ENCODE results near the gene IFT74.
"Not testable (repeated sequence)": the region's sequence is repeated elsewhere in the genome, so short reads cannot be mapped to it uniquely, and the experiment has no call there.

The IFT74 gene

DNA sequence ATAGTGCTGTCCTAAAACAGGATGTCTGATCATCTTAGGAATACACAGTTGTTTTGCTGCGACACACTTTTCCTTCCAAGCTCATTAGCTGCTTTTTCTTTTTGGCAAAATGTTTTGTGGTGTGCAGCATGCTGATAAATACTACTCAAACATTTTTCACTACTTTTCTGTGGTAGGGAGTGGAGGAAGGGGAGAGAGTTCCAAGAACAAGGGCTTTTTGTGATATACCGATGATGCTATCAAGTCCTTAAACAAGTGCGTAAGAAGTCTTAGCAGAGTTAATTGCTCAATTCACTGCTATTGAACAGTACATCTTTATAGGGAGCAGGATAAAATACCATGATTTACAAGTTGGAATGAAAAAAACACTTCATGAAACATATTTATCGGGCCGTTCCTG is 129.2 kb downstream of the IFT74 start:
- no peak for DNase-seq

DNA sequence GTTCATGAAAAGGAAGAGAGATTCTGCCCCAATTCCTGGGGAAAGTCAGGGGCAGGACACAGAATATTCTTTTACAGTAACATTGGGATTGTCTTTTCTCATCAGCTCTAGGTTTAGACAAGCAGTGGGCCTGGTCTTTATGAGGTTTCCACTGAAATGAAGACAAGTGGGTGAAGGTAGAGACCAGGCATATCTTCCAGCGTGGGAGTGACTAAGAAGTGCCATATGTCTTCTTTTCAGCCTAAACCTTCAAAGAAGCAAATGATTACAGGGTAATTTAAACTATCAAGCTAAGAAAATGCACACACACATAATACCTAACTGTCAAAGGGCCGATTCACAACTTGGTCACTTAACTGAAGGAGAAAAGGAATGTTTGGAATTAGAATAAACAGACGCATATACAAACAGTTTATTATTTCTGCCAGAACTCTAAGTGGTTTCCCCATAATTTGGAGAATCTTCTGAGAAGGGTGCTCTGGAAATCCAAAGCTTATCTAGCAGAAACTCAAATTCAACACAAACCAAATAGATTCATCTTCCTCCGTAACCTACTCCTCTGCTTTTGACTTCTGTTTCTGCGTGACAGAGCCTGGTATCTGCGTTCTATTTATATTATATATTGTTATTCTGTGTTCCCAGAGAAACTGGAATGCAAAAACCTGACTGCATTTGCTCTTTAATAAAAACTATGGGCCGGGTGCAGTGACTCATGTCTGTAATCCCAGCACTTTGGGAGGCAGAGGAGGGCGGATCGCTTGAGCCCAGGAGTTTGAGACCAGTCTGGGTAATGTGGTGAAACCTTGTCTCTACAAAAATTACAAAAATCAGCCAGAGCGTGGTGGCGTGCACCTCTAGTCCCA is 130.8 kb downstream of the IFT74 start:
- no peak for DNase-seq

GRCh38 chr9:27088981-27089380 is 132.8 kb downstream of the IFT74 start:
- no peak for DNase-seq

DNA sequence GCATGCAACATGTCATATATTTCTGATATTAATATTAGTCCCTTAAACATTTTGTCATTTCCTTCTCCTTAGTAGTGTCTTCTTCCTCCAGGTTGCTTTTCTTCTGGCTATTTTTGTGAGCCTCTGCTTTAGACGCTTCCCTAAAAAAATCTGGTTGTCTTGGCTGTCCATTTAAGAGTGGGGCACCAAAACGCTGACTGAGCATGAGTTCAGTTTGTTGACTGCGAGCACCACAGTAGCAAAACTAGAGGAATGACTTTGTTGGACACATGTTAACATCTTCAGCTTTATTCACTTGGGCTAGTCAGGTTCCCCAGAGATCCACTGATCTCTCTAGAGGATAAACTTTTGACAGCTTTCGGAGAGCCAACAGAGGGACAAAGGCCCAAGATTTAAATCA is 133.5 kb downstream of the IFT74 start:
- no peak for DNase-seq

DNA sequence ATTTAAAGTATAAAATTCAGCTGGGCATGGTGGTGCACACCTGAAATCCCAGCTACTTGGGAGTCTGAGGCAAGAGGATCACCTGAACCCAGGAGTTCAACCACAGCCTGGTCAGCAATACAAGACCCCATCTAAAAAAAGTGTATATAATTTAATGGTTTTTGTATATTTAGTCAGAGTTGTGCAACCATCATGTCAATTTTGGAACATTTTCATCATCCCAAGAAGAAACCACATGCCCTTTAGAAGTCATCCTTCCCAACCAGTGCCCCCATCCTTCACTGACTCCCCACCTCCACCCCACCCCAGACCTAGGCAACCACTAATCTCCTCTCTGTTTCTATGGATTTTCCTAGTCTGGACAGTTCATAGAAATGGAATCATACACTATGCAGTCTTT is 134.0 kb downstream of the IFT74 start:
- no peak for DNase-seq

GRCh38 chr9:27090711-27091110 is 134.5 kb downstream of the IFT74 start:
- DNase-seq = no peak

DNA sequence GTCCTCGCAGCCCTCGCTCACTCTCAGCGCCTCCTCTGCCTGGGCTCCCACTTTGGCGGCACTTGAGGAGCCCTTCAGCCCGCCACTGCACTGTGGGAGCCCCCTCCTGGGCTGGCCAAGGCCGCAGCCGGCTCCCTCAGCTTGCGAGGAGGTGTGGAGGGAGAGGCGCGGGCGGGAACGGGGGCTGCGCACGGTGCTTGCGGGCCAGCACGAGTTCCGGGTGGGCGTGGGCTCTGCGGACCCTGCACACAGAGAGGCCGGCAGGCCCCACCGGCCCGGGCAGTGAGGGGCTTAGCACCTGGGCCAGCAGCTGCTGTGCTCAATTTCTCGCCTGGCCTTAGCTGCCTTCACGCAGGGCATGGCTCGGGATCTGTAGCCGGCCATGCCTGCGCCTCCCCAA is 136.3 kb downstream of the IFT74 start:
- DNase-seq = not testable (repeated sequence)

DNA sequence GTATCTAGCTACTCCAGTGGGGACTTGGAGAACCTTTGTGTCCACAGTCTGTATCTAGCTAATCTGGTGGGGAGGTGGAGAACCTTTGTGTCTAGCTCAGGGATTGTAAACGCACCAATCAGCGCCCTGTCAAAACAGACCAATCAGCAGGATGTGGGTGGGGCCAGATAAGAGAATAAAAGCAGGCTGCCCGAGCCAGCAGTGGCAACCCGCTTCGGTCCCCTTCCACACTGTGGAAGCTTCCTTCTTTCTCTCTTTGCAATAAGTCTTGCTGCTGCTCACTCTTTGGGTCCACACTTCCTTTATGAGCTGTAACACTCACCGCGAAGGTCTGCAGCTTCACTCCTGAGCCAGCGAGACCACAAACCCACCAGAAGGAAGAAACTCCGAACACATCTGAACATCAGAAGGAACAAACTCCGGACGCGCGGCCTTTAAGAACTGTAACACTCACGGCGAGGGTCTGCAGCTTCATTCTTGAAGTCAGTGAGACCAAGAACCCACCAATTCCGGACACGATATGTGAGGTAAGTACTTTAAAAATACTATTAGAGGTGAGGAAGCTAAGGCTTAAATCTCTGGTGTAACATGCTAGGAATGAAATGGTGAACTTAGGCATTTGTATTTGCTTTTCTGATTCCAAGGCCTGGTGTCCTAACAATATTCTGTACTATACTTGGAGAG is 137.3 kb downstream of the IFT74 start:
- not testable (repeated sequence) for DNase-seq

GRCh38 chr9:27094640-27095298 is 138.6 kb downstream of the IFT74 start:
- DNase-seq = no peak

- DNase-seq = no peak
Observed at GRCh38 chr9:27107241-27107640, 151.0 kb downstream of the IFT74 start.

DNA sequence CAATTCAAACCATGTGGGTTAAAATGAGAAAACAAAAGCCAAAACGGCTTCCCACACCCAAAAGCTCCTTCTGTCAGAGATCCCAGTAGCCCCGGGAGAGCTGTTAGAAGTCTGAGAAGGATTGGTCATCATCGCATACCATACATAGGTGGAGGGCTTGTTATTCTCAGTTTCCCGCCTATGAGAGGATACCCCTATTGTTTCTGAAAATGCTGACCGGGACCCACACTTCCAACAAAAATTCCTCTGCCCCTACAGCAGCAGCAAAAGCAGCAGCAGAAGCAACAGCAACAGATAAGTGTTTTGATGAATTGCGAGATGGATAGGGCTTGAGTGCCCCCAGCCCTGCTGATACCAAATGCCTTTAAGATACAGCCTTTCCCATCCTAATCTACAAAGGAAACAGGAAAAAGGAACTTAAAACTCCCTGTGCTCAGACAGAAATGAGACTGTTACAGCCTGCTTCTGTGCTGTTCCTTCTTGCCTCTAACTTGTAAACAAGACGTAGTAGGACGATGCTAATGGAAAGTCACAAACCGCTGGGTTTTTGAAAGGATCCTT is 152.8 kb downstream of the IFT74 start, which contains the start of gene TEK:
Gene TEK (plus strand): TSS at position 245 of the 561 bp plus-strand sequence. CDS start 366 bp downstream, outside the sequence.
- DNase-seq = no peak

GRCh38 chr9:27109621-27110020 is 153.4 kb downstream of the IFT74 start:
- DNase-seq = no peak

- no peak for DNase-seq
Observed at GRCh38 chr9:27110181-27110580, 154.0 kb downstream of the IFT74 start.

DNA sequence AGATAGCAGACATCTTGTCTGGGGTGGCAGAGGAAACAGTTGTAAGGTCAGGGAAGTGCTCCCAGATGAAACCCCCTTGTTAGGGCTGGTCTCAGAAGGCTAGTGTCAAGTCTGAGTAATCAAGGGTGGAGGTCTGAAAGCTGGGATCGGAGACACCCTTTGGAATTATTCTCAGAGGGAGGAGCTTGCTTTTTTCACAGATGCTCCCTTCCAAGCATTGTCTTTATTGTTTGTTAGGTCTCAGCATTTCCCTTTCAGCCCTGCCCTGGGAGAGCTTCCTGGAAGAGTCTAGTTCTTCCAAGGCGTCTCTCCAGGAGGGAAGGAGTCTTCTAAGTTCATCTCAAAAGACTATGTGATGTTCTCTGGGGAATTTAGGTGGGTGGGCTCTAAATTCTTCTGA is 156.0 kb downstream of the IFT74 start:
- DNase-seq = no peak

Data from NCI-H1694 (cell line).